Right lung (tissue), 5 donors: ENCODE measurements around the gene HSD17B1. TPM values are rescaled to one million over a fixed set of nuclear protein-coding genes. Genes with fewer than 3 reads are reported as not detected.

Experiments used
- polyA plus RNA-seq, 5 donors: library from polyadenylated mRNA; unstranded; fragments of 120-200 nt; gene quantifications; one replicate each; pipeline versions ENCODE4 v1.2.1 to v1.2.3, GENCODE V29; 2013; ENCODE audit warnings: inconsistent platforms in 1 of 5, low replicate concordance in 1 of 5; ENCODE audit not compliant: insufficient read length in 5 of 5, insufficient read depth in 1 of 5

HSD17B1 gene
- polyA plus RNA-seq, 5 donors = 3.2 to 5.8 (median 4.5) TPM

Other genes with a start within 250 kb of the HSD17B1 start
- 10 to 100 TPM; 66.7 to 81.4 (median 74.4) TPM for gene STAT3, start 164.5 kb upstream of the HSD17B1 start, polyA plus RNA-seq
- 100 to 1,000 TPM; 156 to 234 (median 168) TPM for gene CAVIN1, start 129.7 kb upstream of the HSD17B1 start, polyA plus RNA-seq
- 10 to 100 TPM; 45.7 to 59.4 (median 47.6) TPM for gene ATP6V0A1, start 94.0 kb upstream of the HSD17B1 start, polyA plus RNA-seq
- 10 to 100 TPM in 4 of 5 donors, 1 to 10 TPM in 1; 9.8 to 19.2 (median 14.4) TPM for gene NAGLU, start 16.7 kb upstream of the HSD17B1 start, polyA plus RNA-seq
- gene COASY, start 9.2 kb downstream of the HSD17B1 start, polyA plus RNA-seq = 10 to 100 TPM; 33.5 to 46.9 (median 41.0) TPM
- 10 to 100 TPM; 37.5 to 45.9 (median 39.9) TPM for gene MLX, start 14.2 kb downstream of the HSD17B1 start, polyA plus RNA-seq
- 10 to 100 TPM; 17.1 to 24.1 (median 18.2) TPM for gene PSMC3IP, start 24.8 kb downstream of the HSD17B1 start, polyA plus RNA-seq
- 10 to 100 TPM; 46.1 to 65.3 (median 56.0) TPM for gene RETREG3, start 56.5 kb downstream of the HSD17B1 start, polyA plus RNA-seq
- 10 to 100 TPM; 32.2 to 46.9 (median 34.9) TPM for gene TUBG1, start 56.8 kb downstream of the HSD17B1 start, polyA plus RNA-seq
- gene TUBG2, start 106.4 kb downstream of the HSD17B1 start, polyA plus RNA-seq = 10 to 100 TPM; 25.6 to 44.0 (median 30.0) TPM
- 10 to 100 TPM; 23.9 to 58.4 (median 34.9) TPM for gene PLEKHH3, start 124.1 kb downstream of the HSD17B1 start, polyA plus RNA-seq
- 1 to 10 TPM in 2 of 5 donors, under 1 TPM in 3; 0.87 to 1.8 (median 0.97) TPM for gene CCR10, start 128.9 kb downstream of the HSD17B1 start, polyA plus RNA-seq
- gene CNTNAP1, start 129.6 kb downstream of the HSD17B1 start, polyA plus RNA-seq = 10 to 100 TPM in 2 of 5 donors, 1 to 10 TPM in 3; 7.0 to 13.8 (median 9.5) TPM
- gene EZH1, start 192.1 kb downstream of the HSD17B1 start, polyA plus RNA-seq = 10 to 100 TPM; 27.1 to 51.7 (median 37.1) TPM
- 100 to 1,000 TPM; 155 to 221 (median 188) TPM for gene RAMP2, start 208.3 kb downstream of the HSD17B1 start, polyA plus RNA-seq
- gene VPS25, start 220.5 kb downstream of the HSD17B1 start, polyA plus RNA-seq = 10 to 100 TPM; 66.5 to 77.3 (median 74.6) TPM
- 1 to 10 TPM in 4 of 5 donors, under 1 TPM in 1; 0.82 to 2.1 (median 1.6) TPM for gene WNK4, start 227.7 kb downstream of the HSD17B1 start, polyA plus RNA-seq
- 10 to 100 TPM; 83.6 to 96.6 (median 86.7) TPM for gene COA3, start 245.8 kb downstream of the HSD17B1 start, polyA plus RNA-seq
- gene CNTD1, start 245.9 kb downstream of the HSD17B1 start, polyA plus RNA-seq = 1 to 10 TPM; 2.3 to 3.2 (median 2.9) TPM